ENCODE data around the gene BRICD5.
A peak's percentile ranks its signal among the peaks of the same experiment; 100 is the strongest.

Gene BRICD5

DNA sequence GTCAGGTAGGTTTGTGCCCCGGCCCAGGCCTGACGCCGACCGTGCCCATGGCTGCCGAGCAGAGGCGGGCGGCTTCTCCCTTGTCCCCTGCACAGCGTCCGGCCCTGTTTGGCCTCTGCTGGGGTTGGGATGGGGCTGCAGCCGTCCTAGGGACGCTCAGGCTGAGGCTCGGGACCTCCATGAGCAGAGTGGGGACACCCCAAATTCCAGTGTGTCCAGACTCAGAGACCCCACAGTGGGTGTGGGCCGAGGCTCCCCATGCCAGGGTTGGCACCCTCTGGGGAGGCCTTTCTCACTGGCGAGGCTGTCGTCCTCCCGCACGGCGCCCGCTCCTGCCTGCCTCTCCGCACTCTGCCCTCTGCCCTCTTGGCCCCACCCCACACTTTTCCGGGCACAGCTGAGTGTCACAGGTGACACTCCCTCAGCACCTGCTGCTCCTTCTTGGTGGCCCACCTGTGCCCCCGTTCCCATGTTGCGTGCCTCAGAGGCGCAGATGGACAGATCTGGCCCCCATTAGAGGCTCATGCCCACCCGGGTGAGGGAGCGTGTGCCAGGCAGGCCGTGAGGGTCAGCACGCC, 39.0 kb downstream of the BRICD5 start:
- H3K27ac ChIP-seq (ENCODE audit: extremely low read depth, low read depth, low read length): no peak overlapping the region
- H3K9me3 ChIP-seq (ENCODE audit: control insufficient read depth, insufficient read depth, low read depth, low read length): no peaks in the 10 kb centered on the region
- ChIA-PET CTCF (no interaction called here), POLR2A (interaction anchor here (3.2 kb wide), 1 partner anchor 17 kb away, joined by 18 read pairs; the partner anchor contains the start of gene TRAF7)
- TF ChIP-seq, protein P1, sequence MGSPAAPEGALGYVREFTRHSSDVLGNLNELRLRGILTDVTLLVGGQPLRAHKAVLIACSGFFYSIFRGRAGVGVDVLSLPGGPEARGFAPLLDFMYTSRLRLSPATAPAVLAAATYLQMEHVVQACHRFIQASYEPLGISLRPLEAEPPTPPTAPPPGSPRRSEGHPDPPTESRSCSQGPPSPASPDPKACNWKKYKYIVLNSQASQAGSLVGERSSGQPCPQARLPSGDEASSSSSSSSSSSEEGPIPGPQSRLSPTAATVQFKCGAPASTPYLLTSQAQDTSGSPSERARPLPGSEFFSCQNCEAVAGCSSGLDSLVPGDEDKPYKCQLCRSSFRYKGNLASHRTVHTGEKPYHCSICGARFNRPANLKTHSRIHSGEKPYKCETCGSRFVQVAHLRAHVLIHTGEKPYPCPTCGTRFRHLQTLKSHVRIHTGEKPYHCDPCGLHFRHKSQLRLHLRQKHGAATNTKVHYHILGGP (tag by site-specific recombination; IDR thresholded peaks at IDR 0.05): no peak
- peak; percentile 40; the same call in 1 of the 2 replicates for TF ChIP-seq SCRT1 (tag by site-specific recombination; IDR thresholded peaks at IDR 0.05; ENCODE audit: borderline replicate concordance)
- TF ChIP-seq ZNF426 (tag by site-specific recombination; IDR thresholded peaks at IDR 0.05): no peak
- TF ChIP-seq ZNF157 (tag by site-specific recombination; IDR thresholded peaks at IDR 0.05): no peak
- TF ChIP-seq, protein P2, sequence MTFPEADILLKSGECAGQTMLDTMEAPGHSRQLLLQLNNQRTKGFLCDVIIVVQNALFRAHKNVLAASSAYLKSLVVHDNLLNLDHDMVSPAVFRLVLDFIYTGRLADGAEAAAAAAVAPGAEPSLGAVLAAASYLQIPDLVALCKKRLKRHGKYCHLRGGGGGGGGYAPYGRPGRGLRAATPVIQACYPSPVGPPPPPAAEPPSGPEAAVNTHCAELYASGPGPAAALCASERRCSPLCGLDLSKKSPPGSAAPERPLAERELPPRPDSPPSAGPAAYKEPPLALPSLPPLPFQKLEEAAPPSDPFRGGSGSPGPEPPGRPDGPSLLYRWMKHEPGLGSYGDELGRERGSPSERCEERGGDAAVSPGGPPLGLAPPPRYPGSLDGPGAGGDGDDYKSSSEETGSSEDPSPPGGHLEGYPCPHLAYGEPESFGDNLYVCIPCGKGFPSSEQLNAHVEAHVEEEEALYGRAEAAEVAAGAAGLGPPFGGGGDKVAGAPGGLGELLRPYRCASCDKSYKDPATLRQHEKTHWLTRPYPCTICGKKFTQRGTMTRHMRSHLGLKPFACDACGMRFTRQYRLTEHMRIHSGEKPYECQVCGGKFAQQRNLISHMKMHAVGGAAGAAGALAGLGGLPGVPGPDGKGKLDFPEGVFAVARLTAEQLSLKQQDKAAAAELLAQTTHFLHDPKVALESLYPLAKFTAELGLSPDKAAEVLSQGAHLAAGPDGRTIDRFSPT (tag by site-specific recombination; IDR thresholded peaks at IDR 0.05): peak; percentile 30; the same call in 1 of the 2 replicates
- TF ChIP-seq ZNF404 (tag by site-specific recombination; IDR thresholded peaks at IDR 0.05): no peak
- no peak for TF ChIP-seq KLF17 (tag by site-specific recombination; IDR thresholded peaks at IDR 0.05)
- TF ChIP-seq ZBTB17 (tag by site-specific recombination; IDR thresholded peaks at IDR 0.05): no peak
- TF ChIP-seq ZSCAN4 (tag by site-specific recombination; IDR thresholded peaks at IDR 0.05): no peak
- TF ChIP-seq ZNF292 (tag by site-specific recombination; IDR thresholded peaks at IDR 0.05; ENCODE audit: borderline replicate concordance, low read depth): no peak
- H3K4me1 ChIP-seq (ENCODE audit: control insufficient read depth, insufficient read depth, low read length): no peaks in the 10 kb centered on the region
- H3K4me3 ChIP-seq (ENCODE audit: low read depth, low read length): no peak overlapping the region
- H3K36me3 ChIP-seq (ENCODE audit: control insufficient read depth in 2 of 2, insufficient read depth in 1 of 2, low read length in 2 of 2): peaks cover 0 to 64% of the 10 kb centered on the region in 2 experiments; a peak in 2 of 3 replicates

- no peaks in the 10 kb centered on the region for H3K9me3 ChIP-seq (ENCODE audit: control insufficient read depth, insufficient read depth, low read depth, low read length)
- H3K36me3 ChIP-seq (ENCODE audit: control insufficient read depth in 2 of 2, insufficient read depth in 1 of 2, low read length in 2 of 2): peaks cover 0 to 65% of the 10 kb centered on the region in 2 experiments; a peak in 2 of 3 replicates
- H3K27ac ChIP-seq (ENCODE audit: extremely low read depth, low read depth, low read length): no peak overlapping the region
- POLR2A ChIA-PET: interaction anchor here (3.2 kb wide), 1 partner anchor 16 kb away, joined by 18 read pairs; the partner anchor contains the start of gene TRAF7
- no peaks in the 10 kb centered on the region for H3K4me1 ChIP-seq (ENCODE audit: control insufficient read depth, insufficient read depth, low read length)
- H3K4me3 ChIP-seq (ENCODE audit: low read depth, low read length): no peak overlapping the region
- CTCF ChIA-PET: interaction anchor here (1.0 kb wide), 1 partner anchor 12 kb away, joined by 3 read pairs; no protein-coding TSS in a partner anchor
- TF ChIP-seq PRDM10 (tag by site-specific recombination; IDR thresholded peaks at IDR 0.05): no peak
- no peak for TF ChIP-seq ZNF837 (tag by site-specific recombination; IDR thresholded peaks at IDR 0.05)
- no peak for TF ChIP-seq ZNF791 (tag by site-specific recombination; IDR thresholded peaks at IDR 0.05)
- TF ChIP-seq IKZF3 (tag by site-specific recombination; IDR thresholded peaks at IDR 0.05): no peak
- no peak for TF ChIP-seq HOXC10 (CRISPR knock-in tag; IDR thresholded peaks at IDR 0.05)
- no peak for TF ChIP-seq ZFP41 (tag by site-specific recombination; IDR thresholded peaks at IDR 0.05; ENCODE audit: borderline replicate concordance)
- no peak for TF ChIP-seq ZNF707 (tag by site-specific recombination; IDR thresholded peaks at IDR 0.05)
- TF ChIP-seq PRDM4 (tag by site-specific recombination; IDR thresholded peaks at IDR 0.05): no peak
- no peak for TF ChIP-seq HOXD13 (CRISPR knock-in tag; IDR thresholded peaks at IDR 0.05; ENCODE audit: borderline replicate concordance)
- TF ChIP-seq ZNF239 (tag by site-specific recombination; IDR thresholded peaks at IDR 0.05): no peak
- no peak for TF ChIP-seq ZNF433 (tag by site-specific recombination; IDR thresholded peaks at IDR 0.05; ENCODE audit: low read depth)
Observed at GRCh38 chr16:2170587-2171435, 39.9 kb downstream of the BRICD5 start.
